COR-L47 (cell line): Measurements from ENCODE around the gene SMIM13.

Experiments
- DNase-seq: peaks from one replicate; lab custom pipeline; 2025; lab: John Stamatoyannopoulos, UW

SMIM13 gene

GRCh38 chr6:11093626-11094410 is at the start of gene SMIM13:
Gene SMIM13 (plus strand): TSS chr6:11093834. CDS start chr6:11094314, 480 bp downstream.
- peak; percentile 95 for DNase-seq

DNA sequence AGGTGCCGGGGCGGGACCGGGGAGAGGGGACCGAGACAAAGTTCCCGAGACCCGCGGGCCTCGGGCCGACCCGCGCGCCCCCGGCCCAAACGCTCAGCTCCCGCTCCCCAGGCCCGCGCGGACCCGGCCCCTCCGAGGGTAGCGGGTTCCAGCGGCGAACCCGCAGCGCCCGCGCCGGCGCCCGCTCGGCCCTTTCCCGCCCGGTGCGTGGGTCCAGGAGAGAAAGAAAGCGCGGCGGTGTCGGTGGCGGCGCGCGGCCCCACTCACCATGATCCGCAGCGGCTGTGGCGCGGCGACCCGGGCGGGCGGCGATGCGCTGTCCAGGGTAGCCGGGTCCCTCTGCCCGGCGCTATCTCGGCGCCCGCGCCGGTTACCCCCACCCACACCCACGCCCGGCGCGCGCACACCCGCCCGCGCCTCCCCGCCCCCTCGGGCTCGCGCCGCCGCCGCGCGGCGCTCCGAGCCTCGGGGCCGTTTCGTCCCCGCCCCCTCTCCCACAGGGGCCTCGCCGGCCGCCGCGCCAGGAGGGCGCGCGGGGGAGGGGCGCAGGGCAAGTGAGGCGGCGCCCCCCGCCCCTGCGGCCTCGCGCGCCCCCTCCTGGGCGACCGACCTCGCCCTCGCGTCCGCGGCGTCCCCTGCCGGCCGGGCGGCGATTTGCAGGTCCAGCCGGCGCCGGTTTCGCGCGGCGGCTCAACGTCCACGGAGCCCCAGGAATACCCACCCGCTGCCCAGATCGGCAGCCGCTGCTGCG is 49.5 kb upstream of the SMIM13 start, which contains the start of gene ELOVL2:
ELOVL2 (minus strand) TSS at position 345 of the 751 bp plus-strand sequence; CDS start at position 270, 75 bp downstream.
- peak; percentile 39 for DNase-seq

DNA sequence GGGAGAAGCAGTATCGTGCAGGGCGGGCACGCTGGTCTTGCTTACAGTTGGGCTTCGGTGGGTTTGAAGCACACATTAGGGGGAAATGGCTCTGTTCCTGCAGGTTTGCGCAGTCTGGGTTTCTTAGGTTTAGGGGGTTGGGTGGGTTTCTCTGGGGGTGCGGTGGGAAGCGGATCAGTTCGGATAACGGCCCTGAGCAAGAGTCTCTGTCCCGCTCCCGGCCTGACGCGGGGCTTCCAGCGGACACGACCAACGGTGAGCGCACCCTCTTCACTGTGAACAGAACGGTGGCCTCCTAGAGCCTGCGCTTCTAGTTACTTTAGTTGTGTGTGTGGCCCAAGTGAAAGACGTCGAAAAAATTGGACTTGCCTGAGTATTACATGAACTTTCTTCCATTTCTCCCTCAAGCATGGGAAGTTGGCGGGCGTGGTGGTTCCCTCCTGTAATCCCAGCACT is 48.9 kb upstream of the SMIM13 start:
- no peak for DNase-seq

GRCh38 chr6:11050731-11051130 is 42.9 kb upstream of the SMIM13 start:
- DNase-seq: no peak

DNA sequence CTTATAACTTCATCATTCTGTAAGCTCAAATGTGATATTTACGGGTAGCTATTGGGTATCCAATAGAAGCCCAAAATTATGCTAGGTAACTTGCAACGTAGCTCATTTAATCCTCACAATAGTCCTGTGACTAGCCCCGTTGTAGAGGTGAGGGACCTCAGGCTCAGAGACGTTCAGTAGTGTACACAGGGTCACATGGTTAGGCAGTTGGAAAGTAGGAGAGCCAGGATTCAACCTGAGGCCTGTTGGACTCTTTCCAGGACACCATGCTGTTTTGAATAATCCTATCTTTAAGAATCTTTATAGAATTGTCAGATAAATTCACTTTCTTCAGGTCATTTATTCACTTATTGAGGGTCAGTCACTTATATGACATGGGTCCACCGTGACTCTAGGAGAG is 40.3 kb upstream of the SMIM13 start:
- no peak for DNase-seq

DNA sequence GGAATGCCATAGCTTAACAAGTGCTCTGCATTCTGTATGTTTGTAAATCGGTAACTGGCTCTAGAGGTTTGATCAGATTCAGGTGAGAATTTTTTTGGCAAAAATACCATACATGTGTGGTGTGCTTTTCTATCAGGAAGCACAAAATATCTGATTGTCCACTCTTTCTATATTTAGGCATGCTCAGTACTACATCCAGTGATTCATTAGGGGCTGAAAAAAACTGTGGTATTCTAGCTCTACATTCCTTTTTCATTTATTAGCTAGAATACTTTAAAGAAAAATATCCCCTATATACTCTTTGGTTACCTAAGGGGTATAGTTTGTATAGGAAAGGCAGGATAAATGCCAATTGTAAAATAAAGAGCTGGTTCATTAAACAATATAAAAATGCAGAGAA is 38.9 kb upstream of the SMIM13 start:
- no peak for DNase-seq

DNA sequence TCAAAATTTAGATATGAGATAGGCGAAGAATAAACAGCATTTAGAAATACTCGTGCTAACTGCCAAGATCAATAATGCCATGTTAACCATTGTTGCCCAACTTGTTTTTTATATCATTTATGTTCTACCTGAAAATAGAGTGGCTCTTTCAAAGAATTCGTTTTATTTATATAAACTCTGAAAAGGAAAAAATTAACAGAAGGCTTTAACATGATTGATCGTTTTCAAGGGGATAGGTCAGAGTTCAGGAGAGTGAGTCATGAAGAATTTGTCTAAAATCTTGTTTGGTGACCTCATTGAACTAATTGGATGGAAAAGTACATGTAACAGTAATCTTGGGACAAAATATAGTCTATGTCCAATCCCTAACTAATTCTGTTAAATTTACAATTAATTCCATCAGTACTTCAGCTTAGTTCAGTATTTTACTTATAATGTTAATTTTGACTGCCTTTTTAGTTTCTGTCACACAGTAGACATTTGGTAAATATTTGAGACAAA is 38.5 kb upstream of the SMIM13 start:
- no peak for DNase-seq

DNA sequence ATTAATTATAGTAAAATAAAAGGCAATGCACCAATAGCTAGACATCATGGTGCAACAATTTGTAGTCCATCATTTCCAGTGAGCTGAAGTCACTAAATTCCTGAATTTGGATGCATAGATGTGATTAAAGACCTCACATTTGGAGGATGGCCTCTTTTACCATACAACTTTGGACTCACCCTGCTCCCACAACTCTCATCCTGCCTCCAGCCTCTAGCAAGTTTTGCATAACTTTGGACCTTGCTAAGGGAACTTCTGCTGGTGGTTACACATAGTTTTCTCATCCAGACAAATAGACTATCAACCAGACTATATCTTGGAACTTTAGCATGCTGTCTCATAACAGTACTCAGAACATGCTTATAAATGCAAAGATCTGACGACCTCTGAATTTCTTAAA is 36.8 kb upstream of the SMIM13 start:
- DNase-seq: no peak

GRCh38 chr6:11058406-11058805 is 35.2 kb upstream of the SMIM13 start:
- DNase-seq: no peak

GRCh38 chr6:11062083-11062482 is 31.6 kb upstream of the SMIM13 start:
- DNase-seq: no peak

- DNase-seq: no peak
These were observed 30.9 kb upstream of the SMIM13 start for GRCh38 chr6:11062715-11063114.

DNA sequence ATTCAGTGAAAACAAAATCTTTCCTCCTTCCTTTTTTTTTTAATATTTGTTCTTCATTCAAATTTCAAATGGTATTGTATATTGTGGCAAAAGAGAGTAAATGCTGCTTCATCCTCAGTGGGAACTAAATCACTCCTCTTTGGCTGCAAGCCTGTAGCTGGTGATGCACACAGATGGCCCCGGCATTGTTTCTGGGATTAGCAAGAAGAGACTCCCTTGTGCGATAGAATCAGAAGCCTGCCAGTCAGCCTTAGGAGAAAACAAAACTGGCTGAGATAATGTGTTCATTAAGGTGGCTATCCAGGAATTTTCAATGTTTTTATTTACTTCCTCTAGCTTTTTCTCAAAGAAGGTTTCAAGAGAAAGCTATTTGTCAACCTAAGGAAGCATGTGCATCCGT is 28.8 kb upstream of the SMIM13 start:
- no peak for DNase-seq

GRCh38 chr6:11065436-11066202 is 28.0 kb upstream of the SMIM13 start:
- DNase-seq: no peak

DNA sequence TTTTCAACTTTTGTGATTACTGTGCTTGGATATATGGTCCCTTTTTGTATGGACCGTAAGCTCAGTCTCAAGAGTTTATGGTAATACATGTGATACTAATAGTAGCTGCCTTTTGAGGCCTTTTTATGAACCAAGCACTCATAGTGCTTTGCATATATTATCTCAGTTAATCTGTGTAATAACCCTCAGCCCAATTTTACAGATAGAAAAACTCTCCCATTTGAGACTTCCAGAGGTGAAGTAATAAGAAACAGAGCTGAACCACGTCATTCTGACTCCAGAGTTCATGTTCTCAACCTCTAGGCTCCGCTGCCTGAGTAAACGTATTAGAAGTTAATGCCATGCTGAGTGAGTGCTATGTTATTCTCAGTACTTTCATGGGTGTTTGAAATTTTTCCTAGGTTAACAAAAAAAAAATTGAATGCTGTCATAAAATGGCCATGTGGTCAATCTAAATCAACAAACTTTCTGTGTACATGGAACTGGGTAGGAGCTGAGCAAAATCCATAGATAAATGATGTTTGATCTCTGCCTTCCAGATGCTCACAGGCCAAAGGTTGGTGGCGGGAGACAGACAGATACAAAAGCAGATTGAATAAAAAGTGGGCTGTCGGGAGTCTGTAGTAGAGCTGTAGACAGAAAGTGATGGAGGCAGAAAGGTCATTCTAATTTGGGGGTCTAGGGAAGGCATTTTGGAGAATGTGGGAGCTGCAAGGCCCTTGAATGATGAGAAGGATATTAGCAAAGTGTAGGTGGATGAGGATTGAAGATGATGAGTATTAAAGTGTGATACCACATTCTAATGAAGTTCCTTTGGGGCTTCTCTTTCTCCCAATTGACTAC is 26.9 kb upstream of the SMIM13 start:
- DNase-seq: no peak

DNA sequence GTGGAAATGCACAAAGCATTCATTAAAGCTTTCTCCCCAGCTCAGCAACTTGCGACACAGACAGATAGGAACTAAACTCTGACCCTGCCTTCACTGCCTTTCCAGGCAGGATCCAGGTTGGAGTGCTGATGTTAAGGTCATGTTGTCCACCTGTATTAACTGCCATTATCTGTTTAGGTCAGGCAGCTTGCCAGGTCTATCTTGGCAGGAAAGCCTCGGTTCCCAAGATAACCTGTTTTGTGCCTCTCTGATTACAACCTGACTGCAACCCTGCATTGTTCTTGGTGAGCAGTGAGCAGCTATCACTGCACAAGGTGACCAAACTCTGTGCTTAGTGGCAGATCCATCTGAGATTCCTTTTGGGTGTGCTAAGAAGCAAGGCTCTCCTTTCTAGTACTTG is 26.3 kb upstream of the SMIM13 start:
- DNase-seq: peak; percentile 56

DNA sequence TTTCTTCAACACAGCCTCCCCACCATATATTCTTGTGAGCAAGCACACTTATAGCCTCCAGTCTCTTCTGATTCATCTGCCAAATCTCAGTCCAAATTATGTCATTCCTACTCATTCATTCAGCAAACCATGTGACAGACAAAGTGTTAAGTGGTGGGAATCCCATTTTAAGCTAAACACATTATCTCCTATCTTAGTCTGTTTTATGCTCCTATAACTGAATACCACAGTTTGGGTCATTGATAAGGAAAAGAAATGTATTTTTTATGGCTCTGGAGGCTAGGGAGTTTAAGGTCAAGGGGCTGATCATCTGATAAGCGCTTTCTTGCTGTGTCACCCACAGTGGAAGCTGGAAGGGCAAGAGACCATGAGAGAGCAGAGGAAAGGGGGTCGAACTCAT is 23.9 kb upstream of the SMIM13 start:
- no peak for DNase-seq

DNA sequence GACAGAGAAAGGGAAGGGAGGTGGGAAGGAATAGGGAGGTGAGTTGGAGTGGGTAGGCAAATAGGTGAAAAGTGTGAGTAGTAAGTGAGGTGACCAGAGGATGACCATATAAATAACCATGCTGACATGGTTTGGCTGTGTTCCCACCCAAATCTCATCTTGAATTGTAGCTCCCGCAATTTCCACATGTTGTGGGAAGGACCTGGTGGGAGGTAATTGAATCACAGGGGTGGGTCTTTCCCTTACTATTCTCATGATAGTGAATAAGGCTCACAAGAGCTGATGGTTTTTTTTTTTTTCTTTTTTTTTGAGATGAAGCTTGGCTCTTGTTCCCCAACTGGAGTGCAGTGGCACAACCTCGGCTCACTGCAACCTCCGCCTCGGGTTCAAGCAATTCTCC is 21.5 kb upstream of the SMIM13 start:
- no peak for DNase-seq

GRCh38 chr6:11076540-11076939 is 17.1 kb upstream of the SMIM13 start:
- DNase-seq: no peak

GRCh38 chr6:11078266-11078665 is 15.4 kb upstream of the SMIM13 start:
- DNase-seq: no peak

GRCh38 chr6:11080296-11080695 is 13.3 kb upstream of the SMIM13 start:
- DNase-seq: no peak

GRCh38 chr6:11083491-11083890 is 10.1 kb upstream of the SMIM13 start:
- DNase-seq: no peak
